ENCODE results near the gene SAFB.

The SAFB gene

DNA sequence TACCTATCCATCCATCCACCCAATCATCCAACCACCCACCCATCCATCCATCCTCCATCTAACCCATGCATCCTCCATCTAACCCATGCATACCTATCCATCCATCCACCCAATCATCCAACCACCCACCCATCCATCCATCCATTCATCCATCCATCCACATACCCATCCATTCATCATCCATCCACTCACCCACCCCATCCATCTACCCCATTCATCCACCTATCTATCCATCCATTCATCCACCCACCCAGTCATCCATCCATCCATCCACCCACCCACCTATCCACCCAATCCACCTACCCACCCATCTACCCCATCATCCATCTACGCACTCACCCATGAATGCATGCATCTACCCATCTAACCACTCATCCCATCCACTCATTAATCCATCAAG is 50.9 kb downstream of the SAFB start:
- H3K27me3 ChIP-seq (ENCODE audit: insufficient read depth, low read length, poor library complexity, severe bottlenecking), result no peaks in the 10 kb centered on the region
- H2AFZ ChIP-seq (ENCODE audit: low read length), result no peak overlapping the region
- H3K9me3 ChIP-seq (ENCODE audit: insufficient read depth, low read depth, low read length), result no peaks in the 10 kb centered on the region
- no peaks in the 10 kb centered on the region for H4K20me1 ChIP-seq (ENCODE audit: insufficient read depth, low read length, poor library complexity, severe bottlenecking)
- H3K79me2 ChIP-seq (ENCODE audit: insufficient read depth, low read length), result no peaks in the 10 kb centered on the region
- no peak overlapping the region for H3K4me3 ChIP-seq (ENCODE audit: low read length, poor library complexity, severe bottlenecking)
- peaks cover 13% of the 10 kb centered on the region; the same call in 1 of the 2 replicates for H3K36me3 ChIP-seq (ENCODE audit: insufficient read depth, low read length)
- TF ChIP-seq, protein P1, sequence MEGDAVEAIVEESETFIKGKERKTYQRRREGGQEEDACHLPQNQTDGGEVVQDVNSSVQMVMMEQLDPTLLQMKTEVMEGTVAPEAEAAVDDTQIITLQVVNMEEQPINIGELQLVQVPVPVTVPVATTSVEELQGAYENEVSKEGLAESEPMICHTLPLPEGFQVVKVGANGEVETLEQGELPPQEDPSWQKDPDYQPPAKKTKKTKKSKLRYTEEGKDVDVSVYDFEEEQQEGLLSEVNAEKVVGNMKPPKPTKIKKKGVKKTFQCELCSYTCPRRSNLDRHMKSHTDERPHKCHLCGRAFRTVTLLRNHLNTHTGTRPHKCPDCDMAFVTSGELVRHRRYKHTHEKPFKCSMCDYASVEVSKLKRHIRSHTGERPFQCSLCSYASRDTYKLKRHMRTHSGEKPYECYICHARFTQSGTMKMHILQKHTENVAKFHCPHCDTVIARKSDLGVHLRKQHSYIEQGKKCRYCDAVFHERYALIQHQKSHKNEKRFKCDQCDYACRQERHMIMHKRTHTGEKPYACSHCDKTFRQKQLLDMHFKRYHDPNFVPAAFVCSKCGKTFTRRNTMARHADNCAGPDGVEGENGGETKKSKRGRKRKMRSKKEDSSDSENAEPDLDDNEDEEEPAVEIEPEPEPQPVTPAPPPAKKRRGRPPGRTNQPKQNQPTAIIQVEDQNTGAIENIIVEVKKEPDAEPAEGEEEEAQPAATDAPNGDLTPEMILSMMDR (conservative IDR thresholded peaks at IDR 0.05; ENCODE audit: low read length), result no peak
- no peak for TF ChIP-seq EZH2phosphoT487 (IDR thresholded peaks at IDR 0.05; ENCODE audit: borderline replicate concordance)
- H3K9ac ChIP-seq (ENCODE audit: low read depth, low read length, poor library complexity, severe bottlenecking), result no peak overlapping the region
- H3K4me1 ChIP-seq (ENCODE audit: insufficient read depth, low read length, poor library complexity, severe bottlenecking), result no peaks in the 10 kb centered on the region
- H3K9me2 ChIP-seq (replicated peaks; ENCODE audit: low read depth, low read length), result no peaks in the 10 kb centered on the region
- H3K4me2 ChIP-seq (ENCODE audit: low read depth, low read length, poor library complexity, severe bottlenecking), result no peak overlapping the region
- no peaks in the 10 kb centered on the region for H3F3A ChIP-seq (ENCODE audit: low read depth)

DNA sequence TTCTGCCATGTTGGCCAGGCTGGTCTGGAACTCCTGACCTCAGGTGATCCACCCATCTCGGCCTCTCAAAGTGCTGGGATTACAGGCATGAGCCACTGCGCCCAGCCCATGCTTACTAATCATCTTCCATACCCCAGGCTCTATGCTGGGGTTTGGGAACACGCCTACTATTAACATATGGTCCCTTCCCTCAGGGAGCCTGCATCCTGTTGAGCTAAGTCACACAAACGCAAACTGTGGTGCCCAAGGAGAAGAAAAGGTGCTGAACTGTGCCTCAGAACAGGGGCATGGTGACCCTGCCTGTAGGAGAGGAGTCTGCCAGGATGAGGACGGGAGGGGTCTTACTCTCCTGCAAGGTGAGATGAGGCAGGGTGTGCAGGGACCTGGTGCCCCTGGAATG is 51.8 kb downstream of the SAFB start:
- no peaks in the 10 kb centered on the region for H4K20me1 ChIP-seq (ENCODE audit: insufficient read depth, low read length, poor library complexity, severe bottlenecking)
- peaks cover 3% of the 10 kb centered on the region; the same call in 1 of the 2 replicates for H3K79me2 ChIP-seq (ENCODE audit: insufficient read depth, low read length)
- no peaks in the 10 kb centered on the region for H3F3A ChIP-seq (ENCODE audit: low read depth)
- H3K27me3 ChIP-seq (ENCODE audit: insufficient read depth, low read length, poor library complexity, severe bottlenecking), result no peaks in the 10 kb centered on the region
- no peak overlapping the region for H3K4me2 ChIP-seq (ENCODE audit: low read depth, low read length, poor library complexity, severe bottlenecking)
- no peak overlapping the region for H3K4me3 ChIP-seq (ENCODE audit: low read length, poor library complexity, severe bottlenecking)
- no peak overlapping the region for H2AFZ ChIP-seq (ENCODE audit: low read length)
- TF ChIP-seq EZH2phosphoT487 (IDR thresholded peaks at IDR 0.05; ENCODE audit: borderline replicate concordance), result no peak
- TF ChIP-seq, protein P1 (conservative IDR thresholded peaks at IDR 0.05; ENCODE audit: low read length), result no peak
- H3K9me3 ChIP-seq (ENCODE audit: insufficient read depth, low read depth, low read length), result no peaks in the 10 kb centered on the region
- no peak overlapping the region for H3K9ac ChIP-seq (ENCODE audit: low read depth, low read length, poor library complexity, severe bottlenecking)
- H3K4me1 ChIP-seq (ENCODE audit: insufficient read depth, low read length, poor library complexity, severe bottlenecking), result no peaks in the 10 kb centered on the region
- H3K9me2 ChIP-seq (replicated peaks; ENCODE audit: low read depth, low read length), result no peaks in the 10 kb centered on the region
- peaks cover 4% of the 10 kb centered on the region; the same call in 1 of the 2 replicates for H3K36me3 ChIP-seq (ENCODE audit: insufficient read depth, low read length)

DNA sequence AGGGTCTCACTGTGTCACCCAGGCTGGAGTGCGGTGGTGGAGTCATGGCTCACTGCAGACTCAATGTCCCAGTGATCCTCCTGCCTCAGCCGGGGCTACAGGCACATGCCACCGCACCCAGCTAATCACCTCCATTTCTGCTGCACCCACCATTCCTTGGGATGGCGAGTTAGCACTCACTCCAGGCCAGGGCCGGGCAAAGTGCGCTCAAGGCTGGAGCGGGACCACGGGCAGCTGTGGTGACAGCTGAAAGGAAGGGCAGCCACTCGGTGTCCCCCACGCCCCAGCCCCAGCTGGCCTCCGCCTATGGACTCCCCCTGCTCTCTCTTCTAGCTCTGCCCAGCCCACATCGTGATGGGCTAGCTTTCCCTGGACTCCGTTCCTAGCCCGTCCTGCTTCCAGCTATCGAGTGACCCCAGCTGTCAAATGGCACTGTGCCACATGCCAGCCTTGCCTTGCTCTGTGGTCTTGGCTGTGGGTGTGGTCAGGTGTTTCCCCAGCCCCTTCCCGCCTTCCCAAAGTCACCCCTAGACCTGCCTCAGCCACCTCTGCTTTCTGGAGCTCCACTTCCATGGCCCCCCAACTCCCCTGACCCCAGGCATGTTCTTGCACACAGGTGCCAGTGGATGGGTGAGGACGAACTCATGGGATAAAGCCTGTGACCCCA is 53.4 kb downstream of the SAFB start:
- Histone ChIP-seq H3K4me3 (ENCODE audit: low read length, poor library complexity, severe bottlenecking) (no peak overlapping the region), H4K20me1 (ENCODE audit: insufficient read depth, low read length, poor library complexity, severe bottlenecking) (no peaks in the 10 kb centered on the region), H3K9ac (ENCODE audit: low read depth, low read length, poor library complexity, severe bottlenecking) (no peak overlapping the region), H3K27me3 (ENCODE audit: insufficient read depth, low read length, poor library complexity, severe bottlenecking) (no peaks in the 10 kb centered on the region), H3K9me2 (replicated peaks; ENCODE audit: low read depth, low read length) (no peaks in the 10 kb centered on the region), H3K9me3 (ENCODE audit: insufficient read depth, low read depth, low read length) (no peaks in the 10 kb centered on the region), H3K36me3 (ENCODE audit: insufficient read depth, low read length) (no peaks in the 10 kb centered on the region), H3K79me2 (ENCODE audit: insufficient read depth, low read length) (peaks cover 7% of the 10 kb centered on the region; the same call in 1 of the 2 replicates), H3K4me2 (ENCODE audit: low read depth, low read length, poor library complexity, severe bottlenecking) (no peak overlapping the region), H2AFZ (ENCODE audit: low read length) (no peak overlapping the region), H3F3A (ENCODE audit: low read depth) (no peaks in the 10 kb centered on the region), H3K4me1 (ENCODE audit: insufficient read depth, low read length, poor library complexity, severe bottlenecking) (no peaks in the 10 kb centered on the region)
- TF ChIP-seq, protein P1 (conservative IDR thresholded peaks at IDR 0.05; ENCODE audit: low read length), result no peak
- no peak for TF ChIP-seq EZH2phosphoT487 (IDR thresholded peaks at IDR 0.05; ENCODE audit: borderline replicate concordance)

Measured in Loucy (cell line).